H9 (cell line): ENCODE measurements around the gene MLLT11. TPM values are rescaled to one million over a fixed set of nuclear protein-coding genes. Genes with fewer than 3 reads are reported as not detected.

Experiments used
- DNase-seq: peaks from one replicate; pipeline ENCODE4 v3.0.0-alpha.2; 2017
- H2AFZ ChIP-seq: one replicate; pipeline ENCODE4 v1.6.1; 2013; ENCODE audit warnings: mild to moderate bottlenecking, low read length, control low read depth, moderate library complexity
- H2AK5ac ChIP-seq: 2 replicates; pipeline ENCODE4 v1.6.1; 2013; ENCODE audit warnings: low read length, control low read depth, mixed read lengths; ENCODE audit not compliant: insufficient read length
- H2BK120ac ChIP-seq: one replicate; pipeline ENCODE4 v1.6.1; 2013; ENCODE audit warnings: low read depth, mild to moderate bottlenecking, low read length, control low read depth, inconsistent platforms; ENCODE audit not compliant: poor library complexity, severe bottlenecking
- H2BK12ac ChIP-seq: 2 replicates; pipeline ENCODE4 v1.6.1; 2013; ENCODE audit warnings: low read length, control low read depth, mixed read lengths, low read depth; ENCODE audit not compliant: insufficient read length
- H2BK15ac ChIP-seq: 2 replicates; pipeline ENCODE4 v1.6.1; 2013; ENCODE audit warnings: low read depth, low read length, control low read depth
- H2BK20ac ChIP-seq: one replicate; pipeline ENCODE4 v1.6.1; 2013; ENCODE audit warnings: low read depth, mild to moderate bottlenecking, low read length, control low read depth, inconsistent platforms; ENCODE audit not compliant: poor library complexity, severe bottlenecking
- H2BK5ac ChIP-seq: 2 replicates; pipeline ENCODE4 v1.6.1; 2013; ENCODE audit warnings: low read length, control low read depth, mixed read lengths; ENCODE audit not compliant: insufficient read length
- H3K14ac ChIP-seq: 2 replicates; pipeline ENCODE4 v1.6.1; 2013; ENCODE audit warnings: low read length, control low read depth; ENCODE audit not compliant: insufficient read depth
- H3K18ac ChIP-seq: 2 replicates; pipeline ENCODE4 v1.6.1; 2013; ENCODE audit warnings: low read depth, mild to moderate bottlenecking, mixed read lengths, low read length, control low read depth; ENCODE audit not compliant: insufficient read length
- H3K23ac ChIP-seq: 2 replicates; pipeline ENCODE4 v1.6.1; 2013; ENCODE audit warnings: low read length, control low read depth, mixed read lengths, low read depth; ENCODE audit not compliant: insufficient read length
- H3K23me2 ChIP-seq: 2 replicates; pipeline ENCODE4 v1.6.1; 2013; ENCODE audit warnings: low read depth, mild to moderate bottlenecking, mixed read lengths, low read length, control low read depth; ENCODE audit not compliant: insufficient read length, poor library complexity, severe bottlenecking
- H3K27ac ChIP-seq: 2 replicates; pipeline ENCODE4 v1.5.1; 2013; ENCODE audit warnings: low read length, control low read depth, mixed read lengths, low read depth; ENCODE audit not compliant: insufficient read length
- H3K27me3 ChIP-seq: 2 replicates; pipeline ENCODE4 v1.6.1; 2013; ENCODE audit warnings: low read length, control low read depth, inconsistent platforms; ENCODE audit not compliant: insufficient read depth
- H3K4ac ChIP-seq: 2 replicates; pipeline ENCODE4 v1.6.1; 2013; ENCODE audit warnings: low read depth, mild to moderate bottlenecking, control low read depth, inconsistent platforms, low read length, moderate library complexity
- H3K4me1 ChIP-seq: 2 replicates; pipeline ENCODE4 v1.6.1; 2013; ENCODE audit warnings: low read length, control low read depth, inconsistent platforms; ENCODE audit not compliant: insufficient read depth
- H3K4me2 ChIP-seq: 2 replicates; pipeline ENCODE4 v1.6.1; 2013; ENCODE audit warnings: low read length, control low read depth, mixed read lengths; ENCODE audit not compliant: insufficient read length, insufficient read depth
- H3K56ac ChIP-seq: 2 replicates; pipeline ENCODE4 v1.6.1; 2013; ENCODE audit warnings: low read depth, mild to moderate bottlenecking, mixed read lengths, low read length, control low read depth; ENCODE audit not compliant: insufficient read length
- H3K79me1 ChIP-seq: 2 replicates; pipeline ENCODE4 v1.6.1; 2013; ENCODE audit warnings: low read depth, mild to moderate bottlenecking, moderate library complexity, low read length, control low read depth, inconsistent platforms; ENCODE audit not compliant: insufficient read depth, poor library complexity, severe bottlenecking
- H3K79me2 ChIP-seq: 2 replicates; pipeline ENCODE4 v1.6.1; 2013; ENCODE audit warnings: low read length, control low read depth, inconsistent platforms; ENCODE audit not compliant: insufficient read depth
- H3K9ac ChIP-seq: 2 replicates; pipeline ENCODE4 v1.6.1; 2013; ENCODE audit warnings: low read length, control low read depth, mixed read lengths; ENCODE audit not compliant: insufficient read length; ENCODE audit errors: extremely low read depth
- H3K9me3 ChIP-seq: one replicate; pipeline ENCODE4 v1.6.1; 2013; ENCODE audit warnings: low read depth, low read length, inconsistent platforms; ENCODE audit not compliant: control insufficient read depth
- H3T11ph ChIP-seq: one replicate; pipeline ENCODE4 v1.6.1; 2013; ENCODE audit warnings: mild to moderate bottlenecking, low read length, control low read depth, inconsistent platforms
- H4K20me1 ChIP-seq: one replicate; pipeline ENCODE4 v1.6.1; 2013; ENCODE audit not compliant: control insufficient read depth, insufficient read length, insufficient read depth
- H4K5ac ChIP-seq: 2 replicates; pipeline ENCODE4 v1.6.1; 2013; ENCODE audit warnings: low read depth, mild to moderate bottlenecking, mixed read lengths, low read length, control low read depth; ENCODE audit not compliant: insufficient read length
- H4K8ac ChIP-seq: replicated peaks from 2 replicates; pipeline ENCODE4 v1.6.1; 2013; ENCODE audit warnings: low read length, control low read depth, mixed read lengths, low read depth; ENCODE audit not compliant: insufficient read length
- H4K91ac ChIP-seq: 2 replicates; pipeline ENCODE4 v1.6.1; 2013; ENCODE audit warnings: low read depth, mild to moderate bottlenecking, moderate library complexity, mixed read lengths, low read length, control low read depth; ENCODE audit not compliant: insufficient read length
- H3K27ac Mint-ChIP-seq, 3 experiments: 2 replicates in 2 of 3; 3 replicates in 1 of 3; pipeline ENCODE4 v1.8.0; 2020 to 2021; ENCODE audit warnings: mixed read lengths in 3 of 3, mild to moderate bottlenecking in 1 of 3, moderate library complexity in 1 of 3
- H3K27me3 Mint-ChIP-seq: 2 replicates; pipeline ENCODE4 v1.8.0; 2021; ENCODE audit warnings: low read depth, mild to moderate bottlenecking, moderate library complexity, mixed read lengths
- H3K36me3 Mint-ChIP-seq, 3 experiments: 2 replicates in 2 of 3; 3 replicates in 1 of 3; pipeline ENCODE4 v1.8.0; 2020 to 2021; ENCODE audit warnings: low read depth in 3 of 3, mixed read lengths in 3 of 3; ENCODE audit not compliant: insufficient read depth in 1 of 3
- H3K4me1 Mint-ChIP-seq, 2 experiments: 2 replicates each; pipeline ENCODE4 v1.8.0; 2020; ENCODE audit warnings: mixed read lengths in 2 of 2
- H3K4me3 Mint-ChIP-seq, 2 experiments: 2 replicates in 1 of 2; 3 replicates in 1 of 2; pipeline ENCODE4 v1.8.0; 2020 to 2021; ENCODE audit warnings: mild to moderate bottlenecking in 2 of 2, mixed read lengths in 2 of 2, moderate library complexity in 1 of 2
- H3K9me3 Mint-ChIP-seq, 2 experiments: 2 replicates in 1 of 2; 3 replicates in 1 of 2; pipeline ENCODE4 v1.8.0; 2020; ENCODE audit warnings: mild to moderate bottlenecking in 2 of 2, mixed read lengths in 2 of 2, moderate library complexity in 1 of 2
- CTCF ChIP-seq: fragments of 200-600 bp; sonication (generic); conservative IDR thresholded peaks from 3 replicates; pipeline ENCODE4 v1.8.0; 2021; ENCODE audit warnings: antibody characterized with exemption, mild to moderate bottlenecking
- WGBS: extraction: QIAGEN DNeasy Blood & Tissue Kit; methylation state at CpG from one replicate; pipeline ENCODE4 v1.1.7; 2013; ENCODE audit warnings: missing lambda C conversion rate, low lambda C conversion rate, mixed read lengths; ENCODE audit not compliant: insufficient read length; ENCODE audit errors: extremely low coverage; 5-methylcytosine and 5-hydroxymethylcytosine counted together
- total RNA-seq: library from RNA; stranded (reverse); gene quantifications from 2 replicates; pipeline ENCODE4 v1.2.1, GENCODE V29; 2021

Gene MLLT11
- total RNA-seq, 1 experiment from 2014 or later = 13.2 TPM

DNA sequence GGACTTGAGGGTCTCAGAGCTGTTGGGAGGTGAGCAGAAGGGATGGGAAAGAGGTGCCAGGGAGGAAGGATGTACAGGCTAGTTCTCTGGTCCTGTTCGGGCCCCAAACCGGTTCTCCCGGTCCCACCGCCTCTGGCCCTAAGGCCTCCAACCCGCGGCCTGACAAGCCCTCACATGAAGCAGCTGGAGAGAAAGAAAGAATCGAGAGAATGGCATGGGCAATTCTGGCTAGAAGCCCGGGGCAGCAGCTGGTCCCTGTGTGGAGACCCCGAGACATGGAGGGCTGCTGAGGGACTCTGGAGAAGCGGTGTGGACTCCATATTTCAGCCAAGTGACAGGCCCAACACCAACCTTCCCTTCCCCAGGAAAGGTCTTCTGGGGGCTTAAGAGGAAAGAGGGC is 1.5 kb upstream of the MLLT11 start:
- H3K27ac Mint-ChIP-seq = peak overlapping the region; percentile 14 to 96 (median 95); a peak in 5 of 7 replicates
- H4K91ac ChIP-seq = no peak overlapping the region

More for the DNA sequence above, 1.5 kb upstream of the MLLT11 start:
- Histone ChIP-seq H3K23ac (no peak overlapping the region), H2AK5ac (no peak overlapping the region), H4K5ac (no peak overlapping the region), H2BK20ac (no peak overlapping the region), H3K4ac (no peak overlapping the region), H2BK12ac (no peak overlapping the region), H3K79me1 (peaks cover 12% of the 10 kb centered on the region), H3K27me3 (no peaks in the 10 kb centered on the region), H2BK15ac (no peak overlapping the region), H3K18ac (no peak overlapping the region), H3K9me3 (no peaks in the 10 kb centered on the region), H4K8ac (no peak overlapping the region), H3K79me2 (peaks cover 30% of the 10 kb centered on the region; the same call in 1 of the 2 replicates), H3K9ac (peak overlapping the region; percentile 75), H2BK120ac (no peak overlapping the region), H3T11ph (no peak overlapping the region), H3K56ac (no peak overlapping the region), H3K23me2 (peaks cover 22% of the 10 kb centered on the region), H2BK5ac (no peak overlapping the region), H3K4me2 (peak overlapping the region; percentile 86), H4K20me1 (no peaks in the 10 kb centered on the region), H3K27ac (no peak overlapping the region), H2AFZ (no peak overlapping the region), H3K14ac (no peak overlapping the region), H3K4me1 (peaks cover 7% of the 10 kb centered on the region; the same call in 1 of the 2 replicates)
- WGBS = no CpG with 5 or more reads among the region's 10 CpGs
- Mint-ChIP-seq H3K4me3 (peak overlapping the region; percentile 94 to 98), H3K36me3 (peaks cover 24 to 50% (median 45%) of the 10 kb centered on the region in 3 experiments), H3K4me1 (peaks cover 40 to 46% of the 10 kb centered on the region in 2 experiments), H3K27me3 (no peaks in the 10 kb centered on the region), H3K9me3 (no peaks in the 10 kb centered on the region)
- TF ChIP-seq CTCF = no peak
- DNase-seq = peak; percentile 58
